Keratinocyte (primary cell): ENCODE measurements around the gene ZNF662.

ENCODE experiments used
- EZH2 ChIP-seq: IDR thresholded peaks from one replicate; pipeline ENCODE4 v1.6.1; 2012; ENCODE audit warnings: inconsistent platforms, mild to moderate bottlenecking, low read length, moderate library complexity
- TF ChIP-seq, protein P1 (sequence below), 3 experiments: IDR thresholded peaks in 1 of 3; conservative IDR thresholded peaks in 1 of 3; optimal IDR thresholded peaks in 1 of 3; 2 replicates in 2 of 3; 3 replicates in 1 of 3; pipeline versions ENCODE3 to v1.5.1; 2011; ENCODE audit warnings: low read length in 3 of 3, mild to moderate bottlenecking in 3 of 3, moderate library complexity in 2 of 3, control low read depth in 1 of 3, inconsistent platforms in 1 of 3; ENCODE audit not compliant: insufficient read depth in 2 of 3; ENCODE audit errors: extremely low read depth in 1 of 3

- TF ChIP-seq, protein P1, sequence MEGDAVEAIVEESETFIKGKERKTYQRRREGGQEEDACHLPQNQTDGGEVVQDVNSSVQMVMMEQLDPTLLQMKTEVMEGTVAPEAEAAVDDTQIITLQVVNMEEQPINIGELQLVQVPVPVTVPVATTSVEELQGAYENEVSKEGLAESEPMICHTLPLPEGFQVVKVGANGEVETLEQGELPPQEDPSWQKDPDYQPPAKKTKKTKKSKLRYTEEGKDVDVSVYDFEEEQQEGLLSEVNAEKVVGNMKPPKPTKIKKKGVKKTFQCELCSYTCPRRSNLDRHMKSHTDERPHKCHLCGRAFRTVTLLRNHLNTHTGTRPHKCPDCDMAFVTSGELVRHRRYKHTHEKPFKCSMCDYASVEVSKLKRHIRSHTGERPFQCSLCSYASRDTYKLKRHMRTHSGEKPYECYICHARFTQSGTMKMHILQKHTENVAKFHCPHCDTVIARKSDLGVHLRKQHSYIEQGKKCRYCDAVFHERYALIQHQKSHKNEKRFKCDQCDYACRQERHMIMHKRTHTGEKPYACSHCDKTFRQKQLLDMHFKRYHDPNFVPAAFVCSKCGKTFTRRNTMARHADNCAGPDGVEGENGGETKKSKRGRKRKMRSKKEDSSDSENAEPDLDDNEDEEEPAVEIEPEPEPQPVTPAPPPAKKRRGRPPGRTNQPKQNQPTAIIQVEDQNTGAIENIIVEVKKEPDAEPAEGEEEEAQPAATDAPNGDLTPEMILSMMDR (optimal IDR thresholded peaks at IDR 0.05 in 1 of 3, IDR thresholded peaks at IDR 0.05 in 1 of 3, conservative IDR thresholded peaks at IDR 0.05 in 1 of 3; ENCODE audit: extremely low read depth in 1 of 3, insufficient read depth in 2 of 3, low read length in 3 of 3): no peak
- TF ChIP-seq EZH2: no peak
Observed at GRCh38 chr3:42873221-42873982, 32.5 kb upstream of the ZNF662 start.
